GM23338 (cell line): Measurements from ENCODE around the gene SPINK14. TPM values are rescaled to one million over a fixed set of nuclear protein-coding genes. Genes with fewer than 3 reads are reported as not detected.

ENCODE experiments used
- ATAC-seq: fragments of 200-7000 bp; cut with Tn5 transposase; 3 replicates; pipeline ENCODE4 v1.9.1; 2020
- DNase-seq: peaks from one replicate; pipeline ENCODE4 v3.0.0-alpha.2; 2015; ENCODE audit warnings: low spot score
- H2AFZ ChIP-seq: fragments of 200-600 bp; sonication (generic); 2 replicates; pipeline ENCODE4 v1.8.0; 2016; ENCODE audit warnings: antibody characterized with exemption, mild to moderate bottlenecking, moderate library complexity
- H3F3A ChIP-seq: fragments of 200-600 bp; sonication (generic); replicated peaks from 2 replicates; pipeline ENCODE4 v1.8.0; 2017; ENCODE audit warnings: antibody characterized with exemption, mixed run types, low read depth
- H3K27ac ChIP-seq: fragments of 200-600 bp; sonication (generic); 2 replicates; pipeline ENCODE4 v1.6.1; 2016; ENCODE audit warnings: low read depth
- H3K27me3 ChIP-seq: fragments of 200-600 bp; sonication (generic); 2 replicates; pipeline ENCODE4 v1.8.0; 2016; ENCODE audit warnings: mild to moderate bottlenecking, mixed run types, moderate library complexity; ENCODE audit not compliant: insufficient read depth
- H3K36me3 ChIP-seq: fragments of 200-600 bp; sonication (generic); 2 replicates; pipeline ENCODE4 v1.8.0; 2016; ENCODE audit warnings: mild to moderate bottlenecking; ENCODE audit not compliant: insufficient read depth
- H3K4me1 ChIP-seq: fragments of 200-600 bp; sonication (generic); 2 replicates; pipeline ENCODE4 v1.8.0; 2016; ENCODE audit warnings: mild to moderate bottlenecking, moderate library complexity; ENCODE audit not compliant: insufficient read depth
- H3K4me2 ChIP-seq: fragments of 200-600 bp; sonication (generic); 2 replicates; pipeline ENCODE4 v1.7.1; 2017; ENCODE audit warnings: mixed run types
- H3K4me3 ChIP-seq: fragments of 200-600 bp; sonication (generic); 2 replicates; pipeline ENCODE4 v1.6.1; 2016; ENCODE audit warnings: mixed run types
- H3K79me2 ChIP-seq: fragments of 200-600 bp; sonication (generic); replicated peaks from 2 replicates; pipeline ENCODE4 v1.8.0; 2017; ENCODE audit warnings: mild to moderate bottlenecking; ENCODE audit not compliant: insufficient read depth
- H3K9me2 ChIP-seq: fragments of 200-600 bp; sonication (generic); 2 replicates; pipeline ENCODE4 v1.8.0; 2017; ENCODE audit not compliant: insufficient read depth
- H4K20me1 ChIP-seq: fragments of 200-600 bp; sonication (generic); replicated peaks from 2 replicates; pipeline ENCODE4 v1.8.0; 2017; ENCODE audit warnings: mild to moderate bottlenecking; ENCODE audit not compliant: insufficient read depth
- H3K27ac Mint-ChIP-seq: 2 replicates; pipeline ENCODE4 v1.8.0; 2020; ENCODE audit warnings: inconsistent platforms, mild to moderate bottlenecking, moderate library complexity, mixed read lengths
- H3K27me3 Mint-ChIP-seq: 3 replicates; pipeline ENCODE4 v1.8.0; 2022; ENCODE audit warnings: low read depth, mild to moderate bottlenecking, moderate library complexity, mixed read lengths, inconsistent platforms; ENCODE audit not compliant: insufficient read depth, poor library complexity
- H3K36me3 Mint-ChIP-seq: 3 replicates; pipeline ENCODE4 v1.8.0; 2021; ENCODE audit warnings: low read depth, mild to moderate bottlenecking, inconsistent platforms, moderate library complexity, mixed read lengths
- H3K4me1 Mint-ChIP-seq: 3 replicates; pipeline ENCODE4 v1.8.0; 2020; ENCODE audit warnings: mild to moderate bottlenecking, inconsistent platforms, mixed read lengths
- H3K4me3 Mint-ChIP-seq: 3 replicates; pipeline ENCODE4 v1.8.0; 2021; ENCODE audit warnings: moderate library complexity, mild to moderate bottlenecking, inconsistent platforms, mixed read lengths
- H3K9me3 Mint-ChIP-seq: 3 replicates; pipeline ENCODE4 v1.8.0; 2020; ENCODE audit warnings: moderate library complexity, mild to moderate bottlenecking, inconsistent platforms, mixed read lengths
- CTCF ChIP-seq, 2 experiments: fragments of 200-600 bp in 1 of 2; sonication (generic) in 1 of 2; conservative IDR thresholded peaks; 2 replicates each; pipeline versions ENCODE4 v1.5.1 to v1.6.1; 2016 to 2017; ENCODE audit warnings: antibody characterized with exemption in 2 of 2, low read depth in 2 of 2, mild to moderate bottlenecking in 2 of 2, moderate library complexity in 1 of 2
- ETS1 ChIP-seq: IDR thresholded peaks from 2 replicates; pipeline ENCODE4 v1.6.1; 2016; ENCODE audit warnings: antibody characterized with exemption
- EZH2phosphoT487 ChIP-seq: fragments of 200-600 bp; sonication (generic); IDR thresholded peaks from one replicate; pipeline ENCODE4 v1.8.1; 2018; ENCODE audit warnings: antibody characterized with exemption; ENCODE audit not compliant: unreplicated experiment
- JUNB ChIP-seq: IDR thresholded peaks from one replicate; pipeline ENCODE4 v1.6.1; 2016; ENCODE audit warnings: antibody characterized with exemption; ENCODE audit not compliant: unreplicated experiment
- NANOG ChIP-seq: IDR thresholded peaks from 2 replicates; pipeline ENCODE4 v1.6.1; 2016; ENCODE audit warnings: antibody characterized with exemption, borderline replicate concordance
- REST ChIP-seq: IDR thresholded peaks from one replicate; pipeline ENCODE4 v1.6.1; 2018; ENCODE audit warnings: antibody characterized with exemption; ENCODE audit not compliant: unreplicated experiment
- STAT1 ChIP-seq: IDR thresholded peaks from one replicate; pipeline ENCODE4 v1.6.1; 2016; ENCODE audit warnings: antibody characterized with exemption; ENCODE audit not compliant: unreplicated experiment
- ZNF114 ChIP-seq: fragments of 250-450 bp; sonication (Bioruptor Pico); IDR thresholded peaks from 2 replicates; pipeline ENCODE4 v1.5.0; 2020; ENCODE audit warnings: mild to moderate bottlenecking, moderate library complexity
- ZNF331 ChIP-seq: fragments of 250-450 bp; sonication (Bioruptor Pico); IDR thresholded peaks from 2 replicates; pipeline ENCODE4 v1.5.0; 2020; ENCODE audit warnings: low read depth, mild to moderate bottlenecking, moderate library complexity
- ZNF462 ChIP-seq: fragments of 250-450 bp; sonication (Bioruptor Pico); IDR thresholded peaks from 2 replicates; pipeline ENCODE4 v1.5.0; 2020; ENCODE audit warnings: mild to moderate bottlenecking, moderate library complexity
- polyA plus RNA-seq: library from polyadenylated mRNA; unstranded; fragments of >200 nt; fragmentation: Nextera tagmentation; extraction: Ambion mirVana; gene quantifications from 2 replicates; pipeline ENCODE4 v1.2.1, GENCODE V29; 2016
- total RNA-seq: library from RNA; depleted of rRNA; stranded (reverse); fragments of >200 nt; shearing (Covaris generic); gene quantifications from 2 replicates; pipeline ENCODE4 v1.2.3, GENCODE V29; 2014

The SPINK14 gene
- total and polyA plus RNA-seq, 2 experiments from 2014 or later, result not detected

- DNase-seq, result no peak
- Histone ChIP-seq H3K36me3 (no peaks in the 10 kb centered on the region), H3K4me3 (no peak overlapping the region), H3F3A (no peaks in the 10 kb centered on the region), H4K20me1 (no peaks in the 10 kb centered on the region), H3K27me3 (no peaks in the 10 kb centered on the region), H3K4me1 (no peaks in the 10 kb centered on the region), H3K9me2 (no peaks in the 10 kb centered on the region), H3K27ac (no peak overlapping the region), H3K79me2 (no peaks in the 10 kb centered on the region), H2AFZ (no peak overlapping the region), H3K4me2 (no peak overlapping the region)
- Mint-ChIP-seq H3K4me3 (no peak overlapping the region), H3K4me1 (no peaks in the 10 kb centered on the region), H3K27me3 (peaks cover 2% of the 10 kb centered on the region), H3K9me3 (no peaks in the 10 kb centered on the region; the same call in 2 of the 3 replicates), H3K27ac (no peak overlapping the region), H3K36me3 (peaks cover 2% of the 10 kb centered on the region; the same call in 1 of the 3 replicates)
- no peak for ATAC-seq
- no peak for TF ChIP-seq JUNB
- no peak for TF ChIP-seq NANOG
- no peak for TF ChIP-seq ETS1
- TF ChIP-seq ZNF462, result no peak
- TF ChIP-seq EZH2phosphoT487, result no peak
- TF ChIP-seq CTCF (conservative IDR thresholded peaks at IDR 0.05; ENCODE audit: low read depth in 2 of 2), result no peak
- no peak for TF ChIP-seq ZNF114 (CRISPR knock-in tag)
- no peak for TF ChIP-seq ZNF331 (CRISPR knock-in tag)
- TF ChIP-seq STAT1, result no peak
- TF ChIP-seq REST, result no peak
Observed at GRCh38 chr5:148166550-148167283, 1.6 kb upstream of the SPINK14 start.
